Measurements from ENCODE around the gene COG2. TPM values are rescaled to one million over a fixed set of nuclear protein-coding genes. Genes with fewer than 3 reads are reported as not detected.

COG2 gene
- total and polyA plus RNA-seq, 2 of the 13 experiments (the other 11 are each of a cell fraction or from before 2014, with no cell fraction given): 16.8 to 36.3 TPM

GRCh38 chr1:230633469-230633868 is 8.8 kb upstream of the COG2 start (continued):
- TF ChIP-seq PHF8 (CRISPR knock-in tag; IDR thresholded peaks at IDR 0.05): no peak
- TF ChIP-seq E2F2 (CRISPR knock-in tag; IDR thresholded peaks at IDR 0.05; ENCODE audit: borderline replicate concordance): no peak
- no peak for TF ChIP-seq NAIF1 (CRISPR knock-in tag; IDR thresholded peaks at IDR 0.05; ENCODE audit: borderline replicate concordance)
- TF ChIP-seq ZNF264 (CRISPR knock-in tag; IDR thresholded peaks at IDR 0.05): no peak
- no peak for TF ChIP-seq ZNF784 (CRISPR knock-in tag; IDR thresholded peaks at IDR 0.05; ENCODE audit: borderline replicate concordance)
- TF ChIP-seq THRA (CRISPR knock-in tag; IDR thresholded peaks at IDR 0.05; ENCODE audit: borderline replicate concordance): peak; percentile 78; the same call in 1 of the 2 replicates
- TF ChIP-seq ZBTB20 (CRISPR knock-in tag; IDR thresholded peaks at IDR 0.05; ENCODE audit: borderline replicate concordance, low read depth): no peak
- no peak for TF ChIP-seq BRD4 (CRISPR knock-in tag; IDR thresholded peaks at IDR 0.05)
- TF ChIP-seq HDAC1 (CRISPR knock-in tag; IDR thresholded peaks at IDR 0.05): no peak

- ATAC-seq: no peak
- no peak overlapping the region for H3K27ac ChIP-seq (ENCODE audit: extremely low read length, insufficient read depth, low read length)
- no peak for FAIRE-seq
- H3K36me3 ChIP-seq (replicated peaks in 1 of 2; ENCODE audit: control insufficient read depth in 1 of 2, insufficient read depth in 2 of 2, low read length in 2 of 2): no peaks in the 10 kb centered on the region; a peak in 1 of 5 replicates
- no peak overlapping the region for H3K4me3 ChIP-seq (replicated peaks in 1 of 3; ENCODE audit: insufficient read depth in 1 of 3, low read depth in 2 of 3, low read length in 3 of 3)
- no peaks in the 10 kb centered on the region for H3K79me2 ChIP-seq (ENCODE audit: insufficient read depth, low read length)
- DNase-seq (ENCODE audit: low spot score): no peak
- BruUV-seq (replicated peaks): no TSS peak
- no peaks in the 10 kb centered on the region for H3K9me3 ChIP-seq (ENCODE audit: low read length)
- peaks cover 59% of the 10 kb centered on the region for H3K4me1 ChIP-seq (ENCODE audit: insufficient read depth, low read length)
- POLR2A ChIA-PET: no interaction called here
- no peak for TF ChIP-seq PHF20 (CRISPR knock-in tag; IDR thresholded peaks at IDR 0.05)
- no peak for TF ChIP-seq NCOA2 (CRISPR knock-in tag; IDR thresholded peaks at IDR 0.05)
- no peak for TF ChIP-seq JUND (CRISPR knock-in tag; IDR thresholded peaks at IDR 0.05)
- no peak for TF ChIP-seq CC2D1A (CRISPR knock-in tag; IDR thresholded peaks at IDR 0.05)
- no peak for TF ChIP-seq WIZ (CRISPR knock-in tag; IDR thresholded peaks at IDR 0.05)
- no peak for TF ChIP-seq NR0B2 (CRISPR knock-in tag; IDR thresholded peaks at IDR 0.05)
- no peak for TF ChIP-seq SCMH1 (CRISPR knock-in tag; IDR thresholded peaks at IDR 0.05; ENCODE audit: borderline replicate concordance)
- TF ChIP-seq NKX3-1 (CRISPR knock-in tag; IDR thresholded peaks at IDR 0.05): no peak
- H3K9ac ChIP-seq (ENCODE audit: insufficient read depth, low read depth, low read length): no peak overlapping the region
- H2AFZ ChIP-seq (ENCODE audit: low read length): no peak overlapping the region
- intact Hi-C loops (cut with micrococcal nuclease; ENCODE audit: unreplicated experiment) (no loop called here), in situ Hi-C loops (cut with HindIII; ENCODE audit: extremely low pct_ligation_motif_present, low pct_unique_long_range_greater_than_20kb) (loop anchor here (25.0 kb wide), 1 partner anchor 578 kb away; no protein-coding TSS in a partner anchor)
- WGBS (ENCODE audit: low lambda C conversion rate): 88% methylated on average over 5 of the region's 5 CpGs
- H4K20me1 ChIP-seq (ENCODE audit: insufficient read depth, low read length): no peaks in the 10 kb centered on the region
- no peak overlapping the region for H3K4me2 ChIP-seq (ENCODE audit: low read depth, low read length)
- CTCF ChIA-PET (ENCODE audit: low intra/inter-chr PET ratio, low total read pairs): no interaction called here
- H3K27me3 ChIP-seq (ENCODE audit: control insufficient read depth in 1 of 2, insufficient read depth in 2 of 2, low read length in 2 of 2): no peaks in the 10 kb centered on the region
Observed at GRCh38 chr1:230634384-230634783, 7.9 kb upstream of the COG2 start.
